ENCODE data around the gene RASGRP3. TPM values are rescaled to one million over a fixed set of nuclear protein-coding genes. Genes with fewer than 3 reads are reported as not detected.

The RASGRP3 gene
- total and polyA plus RNA-seq, 11 donors: 17.7 to 73.3 (median 61.4) TPM

GRCh38 chr2:33541243-33541642 is 64.8 kb downstream of the RASGRP3 start:
- Histone ChIP-seq H3K27ac (peak overlapping the region in 4 of 12 donors; percentile 16 to 68 (median 49)), H3K4me3 (no peak overlapping the region), H3K36me3 (peaks cover 0 to 69% (median 16%) of the 10 kb centered on the region in 9 donors), H3K9me3 (peaks cover 0 to 13% (median 0%) of the 10 kb centered on the region in 12 donors), H3K4me1 (peaks cover 0 to 16% (median 0%) of the 10 kb centered on the region in 12 donors), H3K27me3 (no peaks in the 10 kb centered on the region)
- WGBS, 4 donors: 53 to 71% (median 60%) methylated on average over 4 of the region's 4 CpGs
- intact Hi-C loops (cut with DNase I): no loop called here
- no peak for DNase-seq
- ATAC-seq: peak in 3 of 4 donors; percentile 20 to 38 (median 35)
- no peak for TF ChIP-seq CTCF (IDR thresholded peaks at IDR 0.05)
- no peak for TF ChIP-seq POLR2A (IDR thresholded peaks at IDR 0.05)

- H3K36me3 ChIP-seq: peaks cover 0 to 72% (median 15%) of the 10 kb centered on the region in 9 donors
Measured at GRCh38 chr2:33550206-33550605, 73.8 kb downstream of the RASGRP3 start.

GRCh38 chr2:33552758-33553461 is 76.5 kb downstream of the RASGRP3 start:
- no peaks in the 10 kb centered on the region for H3K27me3 ChIP-seq
- 21 to 66% (median 32%) methylated on average over 1 of the region's 1 CpG for WGBS, 4 donors
- peak overlapping the region in 3 of 12 donors; percentile 5 to 62 (median 40) for H3K27ac ChIP-seq
- ATAC-seq (peak in 3 of 4 donors; percentile 36 to 57 (median 49)), DNase-seq (no peak)
- intact Hi-C loops (cut with DNase I): loop anchor here in 1 of 10 donors (5.0 kb wide), 1 partner anchor 76 kb away; the partner anchor contains the start of gene RASGRP3
- H3K36me3 ChIP-seq: peaks cover 0 to 51% (median 12%) of the 10 kb centered on the region in 9 donors
- peaks cover 0 to 38% (median 24%) of the 10 kb centered on the region in 12 donors for H3K4me1 ChIP-seq
- H3K9me3 ChIP-seq: no peaks in the 10 kb centered on the region
- no peak overlapping the region for H3K4me3 ChIP-seq
- TF ChIP-seq CTCF (IDR thresholded peaks at IDR 0.05): no peak
- TF ChIP-seq POLR2A (IDR thresholded peaks at IDR 0.05): no peak

More at GRCh38 chr2:33550206-33550605, 73.8 kb downstream of the RASGRP3 start:
- ATAC-seq (no peak), DNase-seq (no peak)
- no peaks in the 10 kb centered on the region for H3K9me3 ChIP-seq
- no peak overlapping the region for H3K27ac ChIP-seq
- 91 to 96% (median 94%) methylated on average over 3 of the region's 3 CpGs for whole genome bisulfite sequencing, 4 donors
- H3K4me1 ChIP-seq: peaks cover 0 to 30% (median 17%) of the 10 kb centered on the region in 12 donors
- no peak overlapping the region for H3K4me3 ChIP-seq
- intact Hi-C loops (cut with DNase I): loop anchor here in 1 of 10 donors (5.0 kb wide), 1 partner anchor 73 kb away; the partner anchor contains the start of gene RASGRP3
- no peaks in the 10 kb centered on the region for H3K27me3 ChIP-seq
- TF ChIP-seq POLR2A (IDR thresholded peaks at IDR 0.05) (no peak), CTCF (IDR thresholded peaks at IDR 0.05) (no peak)

GRCh38 chr2:33555681-33556080 is 79.2 kb downstream of the RASGRP3 start:
- 60 to 70% (median 67%) methylated on average over 3 of the region's 3 CpGs for WGBS, 4 donors
- H3K27ac ChIP-seq: peak overlapping the region in 11 of 12 donors; percentile 19 to 86 (median 66)
- intact Hi-C loops (cut with DNase I): no loop called here

More at GRCh38 chr2:33555681-33556080, 79.2 kb downstream of the RASGRP3 start:
- Histone ChIP-seq H3K4me3 (no peak overlapping the region), H3K36me3 (peaks cover 0 to 54% (median 11%) of the 10 kb centered on the region in 9 donors), H3K27me3 (no peaks in the 10 kb centered on the region), H3K9me3 (no peaks in the 10 kb centered on the region), H3K4me1 (peaks cover 0 to 46% (median 24%) of the 10 kb centered on the region in 12 donors)
- ATAC-seq (no peak), DNase-seq (no peak)
- TF ChIP-seq POLR2A (IDR thresholded peaks at IDR 0.05): no peak
- TF ChIP-seq CTCF (IDR thresholded peaks at IDR 0.05): no peak
